GM12892 (cell line): ENCODE data around the gene TNFRSF1B.

Source experiments
- DNase-seq: peaks from one replicate; pipeline ENCODE4 v3.0.0; 2011; ENCODE audit not compliant: insufficient read length
- FAIRE-seq: peaks from 2 replicates; lab custom pipeline; 2011; peaks lifted over from hg19 to GRCh38; lab: Jason Lieb, UNC
- POLR2A ChIP-seq: IDR thresholded peaks from 2 replicates; pipeline ENCODE4 v1.6.1; 2011; ENCODE audit warnings: low read depth, low read length, control low read depth
- POLR2AphosphoS5 ChIP-seq: IDR thresholded peaks from 2 replicates; pipeline ENCODE4 v1.6.1; 2011; ENCODE audit warnings: low read depth, low read length, control low read depth
- TAF1 ChIP-seq: IDR thresholded peaks from 2 replicates; pipeline ENCODE4 v1.6.1; 2011; ENCODE audit warnings: low read depth, mild to moderate bottlenecking, control low read depth, low read length, borderline replicate concordance

The TNFRSF1B gene

GRCh38 chr1:12161662-12162458 is 4.9 kb upstream of the TNFRSF1B start:
- TF ChIP-seq POLR2A, result 0 out of 2 replicates have a peak, but pooled peaks have one; percentile 61
- 0 out of 2 replicates have a peak, but pooled peaks have one; percentile 30 for TF ChIP-seq TAF1
- TF ChIP-seq POLR2AphosphoS5, result peak; percentile 46; the same call in 1 of the 2 replicates
- FAIRE-seq (peak; percentile 99), DNase-seq (peak; percentile 84)

DNA sequence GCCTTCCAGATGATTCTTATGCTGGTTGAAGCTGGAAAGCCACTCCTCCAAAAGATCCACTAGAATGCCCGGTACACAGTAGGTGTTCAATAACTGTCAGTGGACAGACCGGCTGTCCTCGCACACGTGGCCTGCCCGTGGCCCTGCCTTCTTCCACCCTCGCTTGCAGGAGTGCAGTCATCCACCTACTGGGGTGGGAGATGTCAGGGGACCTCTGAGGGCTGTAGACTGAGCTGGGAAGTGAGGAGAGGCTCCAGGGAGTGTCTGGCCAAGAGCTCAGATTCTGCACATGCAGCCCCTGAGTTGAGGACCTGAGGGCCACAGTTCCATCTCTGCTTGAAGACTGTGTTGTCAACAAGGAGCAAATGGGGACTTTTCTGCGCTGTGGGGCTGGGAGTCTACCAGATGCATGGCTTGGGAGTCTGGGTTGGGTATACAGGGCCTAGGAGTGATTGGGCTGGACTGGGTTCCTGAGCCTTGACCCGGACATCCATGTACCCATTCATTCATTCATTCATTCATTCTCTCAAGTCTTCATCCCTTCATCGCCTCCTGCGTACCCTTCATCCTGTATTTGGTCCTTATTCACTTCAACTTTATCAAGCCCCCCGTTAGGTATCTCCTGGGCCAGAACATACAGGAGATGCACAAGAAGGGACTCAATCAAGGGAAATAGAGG is 4.2 kb upstream of the TNFRSF1B start:
- FAIRE-seq, result no peak
- TF ChIP-seq POLR2A, result no peak
- no peak for TF ChIP-seq POLR2AphosphoS5
- TF ChIP-seq TAF1, result no peak
- DNase-seq, result no peak

- TF ChIP-seq POLR2AphosphoS5 (no peak), TAF1 (no peak), POLR2A (no peak)
- no peak for DNase-seq
- peak; percentile 95 for FAIRE-seq
Measured at GRCh38 chr1:12163210-12163609, 3.6 kb upstream of the TNFRSF1B start.

DNA sequence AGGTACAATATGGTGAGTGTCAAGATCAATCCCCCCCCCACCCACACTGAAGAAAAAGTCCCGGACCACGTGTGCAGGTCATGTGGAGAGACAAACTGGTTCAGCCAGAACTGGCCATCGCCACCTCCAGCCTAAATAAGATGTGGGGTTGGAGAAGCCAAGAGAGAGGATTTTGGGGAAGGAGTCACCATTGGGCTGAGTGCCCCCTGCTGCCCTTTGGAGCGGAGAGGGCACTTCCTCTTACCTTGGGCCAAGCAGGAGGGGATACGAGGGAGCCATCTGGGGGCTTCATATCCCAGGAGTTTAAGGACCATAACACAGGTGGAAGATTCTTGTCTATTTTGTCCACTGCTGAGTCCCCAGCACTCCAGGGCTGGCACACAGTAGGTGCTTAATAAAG is 2.6 kb upstream of the TNFRSF1B start:
- DNase-seq, result no peak
- TF ChIP-seq POLR2A (no peak), TAF1 (no peak), POLR2AphosphoS5 (no peak)
- no peak for FAIRE-seq

DNA sequence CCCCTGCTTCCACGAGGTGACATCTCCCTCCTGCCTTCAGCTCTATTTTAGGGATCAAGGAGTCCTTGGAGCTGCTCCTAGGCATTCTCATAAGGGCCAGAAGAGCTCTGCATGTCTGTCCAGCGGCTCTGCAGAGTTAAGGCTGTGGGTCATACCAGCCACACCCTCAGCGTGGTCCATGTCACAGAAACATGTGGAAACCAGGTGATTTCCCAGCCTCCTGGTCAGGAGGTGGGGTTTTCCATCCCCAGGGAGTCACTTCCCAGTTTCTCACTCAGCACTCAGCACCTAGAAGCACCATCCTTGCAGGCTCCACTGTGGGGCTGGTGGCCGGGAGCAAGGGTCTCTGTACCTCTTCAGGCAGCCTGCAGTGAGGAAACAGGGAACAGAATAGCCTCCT is 1.4 kb upstream of the TNFRSF1B start:
- FAIRE-seq (no peak), DNase-seq (no peak)
- no peak for TF ChIP-seq POLR2AphosphoS5
- no peak for TF ChIP-seq POLR2A
- TF ChIP-seq TAF1, result no peak

GRCh38 chr1:12167493-12168429 is 970 bp downstream of the TNFRSF1B start:
- DNase-seq (no peak), FAIRE-seq (peak; percentile 88)
- TF ChIP-seq POLR2A (no peak), POLR2AphosphoS5 (no peak), TAF1 (no peak)

GRCh38 chr1:12168451-12169160 is 1.8 kb downstream of the TNFRSF1B start:
- FAIRE-seq (peak; percentile 83), DNase-seq (no peak)
- TF ChIP-seq POLR2AphosphoS5 (no peak), TAF1 (no peak), POLR2A (no peak)

- TF ChIP-seq POLR2A, result no peak
- TF ChIP-seq POLR2AphosphoS5, result no peak
- no peak for TF ChIP-seq TAF1
- FAIRE-seq (no peak), DNase-seq (no peak)
Measured at GRCh38 chr1:12169442-12170135, 2.8 kb downstream of the TNFRSF1B start.

GRCh38 chr1:12170263-12170671 is 3.5 kb downstream of the TNFRSF1B start:
- DNase-seq, result no peak
- TF ChIP-seq TAF1 (no peak), POLR2A (no peak), POLR2AphosphoS5 (no peak)
- no peak for FAIRE-seq

- no peak for DNase-seq
- no peak for TF ChIP-seq TAF1
- no peak for TF ChIP-seq POLR2A
- no peak for TF ChIP-seq POLR2AphosphoS5
- no peak for FAIRE-seq
Measured at GRCh38 chr1:12171206-12172041, 4.6 kb downstream of the TNFRSF1B start.
